Stomach (tissue), 4 donors: ENCODE measurements around the gene SCAP.

Experiments
- POLR2A ChIP-seq, 4 donors: fragments of 450-650 bp; IDR thresholded peaks; one replicate each; pipeline ENCODE4 v1.6.1; 2016; ENCODE audit warnings: antibody characterized with exemption in 4 of 4, control low read depth in 2 of 4, mild to moderate bottlenecking in 1 of 4, moderate library complexity in 1 of 4
- TF ChIP-seq, protein P1 (sequence below), 7 experiments: fragments of 450-650 bp in 4 of 7; fragments of 200-600 bp in 3 of 7; sonication (generic) in 3 of 7; IDR thresholded peaks; one replicate each; pipeline ENCODE4 v1.5.1; 2016 to 2019; ENCODE audit warnings: antibody characterized with exemption in 7 of 7, control low read depth in 2 of 7, mild to moderate bottlenecking in 1 of 7

DNA sequence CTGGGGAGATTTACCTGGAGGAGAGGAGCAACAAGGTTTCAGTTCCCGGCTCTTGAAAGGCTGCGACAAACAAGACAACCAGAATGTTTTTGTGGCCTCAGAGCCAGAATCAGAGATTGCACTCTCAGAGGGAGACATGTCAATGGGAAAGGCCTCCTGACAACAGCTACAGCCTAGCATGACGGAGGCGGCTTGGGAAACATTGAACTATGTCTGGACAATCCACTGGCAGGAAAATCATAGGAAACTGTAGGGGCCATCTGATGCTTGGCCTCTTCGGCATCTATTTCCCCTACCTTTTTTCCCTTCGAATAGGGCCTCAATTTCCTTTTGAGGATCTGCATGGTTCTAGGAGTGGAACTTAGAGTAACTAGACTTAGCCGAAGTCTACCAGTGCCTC, 108.1 kb downstream of the SCAP start:
- TF ChIP-seq, protein P1, sequence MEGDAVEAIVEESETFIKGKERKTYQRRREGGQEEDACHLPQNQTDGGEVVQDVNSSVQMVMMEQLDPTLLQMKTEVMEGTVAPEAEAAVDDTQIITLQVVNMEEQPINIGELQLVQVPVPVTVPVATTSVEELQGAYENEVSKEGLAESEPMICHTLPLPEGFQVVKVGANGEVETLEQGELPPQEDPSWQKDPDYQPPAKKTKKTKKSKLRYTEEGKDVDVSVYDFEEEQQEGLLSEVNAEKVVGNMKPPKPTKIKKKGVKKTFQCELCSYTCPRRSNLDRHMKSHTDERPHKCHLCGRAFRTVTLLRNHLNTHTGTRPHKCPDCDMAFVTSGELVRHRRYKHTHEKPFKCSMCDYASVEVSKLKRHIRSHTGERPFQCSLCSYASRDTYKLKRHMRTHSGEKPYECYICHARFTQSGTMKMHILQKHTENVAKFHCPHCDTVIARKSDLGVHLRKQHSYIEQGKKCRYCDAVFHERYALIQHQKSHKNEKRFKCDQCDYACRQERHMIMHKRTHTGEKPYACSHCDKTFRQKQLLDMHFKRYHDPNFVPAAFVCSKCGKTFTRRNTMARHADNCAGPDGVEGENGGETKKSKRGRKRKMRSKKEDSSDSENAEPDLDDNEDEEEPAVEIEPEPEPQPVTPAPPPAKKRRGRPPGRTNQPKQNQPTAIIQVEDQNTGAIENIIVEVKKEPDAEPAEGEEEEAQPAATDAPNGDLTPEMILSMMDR (IDR thresholded peaks at IDR 0.05), result no peak
- no peak for TF ChIP-seq POLR2A (IDR thresholded peaks at IDR 0.05)
